Right renal cortex interstitium (tissue), 3 donors: ENCODE measurements around the gene LAPTM4A. TPM values are rescaled to one million over a fixed set of nuclear protein-coding genes. Genes with fewer than 3 reads are reported as not detected.
"Not testable (repeated sequence)": the region's sequence is repeated elsewhere in the genome, so short reads cannot be mapped to it uniquely, and the experiment has no call there.

ENCODE experiments used
- DNase-seq, 3 donors: peaks; one replicate each; pipeline ENCODE4 v3.0.0-alpha.2; 2013; ENCODE audit warnings: low read depth in 3 of 3, low spot score in 2 of 3
- polyA plus RNA-seq, 3 donors: library from polyadenylated mRNA; unstranded; fragments of 120-200 nt; gene quantifications; one replicate each; pipeline ENCODE4 v1.2.1, GENCODE V29; 2013; ENCODE audit not compliant: insufficient read length in 3 of 3

The LAPTM4A gene
- polyA plus RNA-seq, 3 donors: 504 to 548 (median 510) TPM

DNA sequence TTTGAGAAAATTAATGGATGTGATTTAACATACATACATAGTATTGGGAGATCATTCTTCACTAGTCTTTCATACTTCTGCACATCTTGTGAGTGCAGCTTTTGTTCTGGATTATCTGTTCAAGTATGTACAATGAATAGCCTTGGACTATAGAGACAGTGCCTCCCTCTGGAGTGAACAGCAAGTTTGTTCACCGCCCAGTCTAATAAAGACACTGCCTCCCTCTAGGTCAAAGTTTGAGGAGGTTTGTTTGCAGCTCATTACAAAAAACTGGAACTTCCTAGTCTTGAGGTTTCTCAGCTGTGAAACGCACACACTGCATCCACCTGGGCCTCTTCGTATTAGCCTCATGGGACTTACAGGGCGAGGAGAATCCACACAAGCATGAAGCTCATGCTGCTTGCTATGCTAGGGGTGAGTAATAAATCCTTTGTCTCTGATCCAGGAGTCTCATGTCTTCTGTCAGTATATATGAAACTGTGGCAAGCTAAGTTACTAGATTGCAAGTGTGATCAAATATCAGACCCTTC is 26.0 kb upstream of the LAPTM4A start:
- DNase-seq: no peak

DNA sequence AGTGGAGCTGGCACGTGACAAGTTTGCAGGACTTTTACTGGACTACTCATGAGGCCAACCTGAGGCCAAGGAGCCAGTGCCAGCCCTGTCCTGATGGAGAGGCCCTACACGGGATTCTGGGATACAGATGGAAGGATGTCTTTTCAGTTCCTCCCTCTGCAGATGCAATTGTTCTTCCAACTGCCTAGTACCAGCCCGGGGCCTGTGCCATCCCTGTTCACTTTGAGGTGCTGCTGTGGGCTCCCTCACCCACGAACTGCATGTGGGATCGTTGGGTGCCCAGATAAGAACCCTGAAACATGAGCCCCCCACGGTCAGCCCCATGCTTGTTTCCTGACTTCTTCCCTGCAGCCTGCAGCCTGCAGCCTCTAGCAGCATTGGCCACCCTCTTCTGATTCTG is 25.3 kb upstream of the LAPTM4A start:
- DNase-seq: no peak

DNA sequence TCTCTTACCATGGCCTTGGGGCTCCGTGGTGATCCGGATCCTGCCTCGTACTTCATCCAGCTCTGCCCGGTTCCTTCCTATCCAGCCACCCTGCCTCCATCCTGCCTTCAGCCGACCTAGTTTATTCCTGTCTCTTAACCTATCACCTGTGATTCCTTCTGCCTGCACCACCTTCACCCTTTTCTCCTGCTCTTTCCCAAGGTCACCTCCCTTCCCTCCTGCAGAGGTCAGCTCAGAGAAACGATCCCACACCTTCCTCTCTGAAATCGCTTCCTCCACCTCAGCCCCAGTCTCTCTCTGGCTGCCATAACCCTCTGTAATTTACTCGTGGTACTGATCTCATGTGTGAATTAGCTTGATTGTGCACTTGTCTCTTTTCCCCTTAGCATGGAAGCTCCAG is 23.5 kb upstream of the LAPTM4A start:
- DNase-seq: no peak

DNA sequence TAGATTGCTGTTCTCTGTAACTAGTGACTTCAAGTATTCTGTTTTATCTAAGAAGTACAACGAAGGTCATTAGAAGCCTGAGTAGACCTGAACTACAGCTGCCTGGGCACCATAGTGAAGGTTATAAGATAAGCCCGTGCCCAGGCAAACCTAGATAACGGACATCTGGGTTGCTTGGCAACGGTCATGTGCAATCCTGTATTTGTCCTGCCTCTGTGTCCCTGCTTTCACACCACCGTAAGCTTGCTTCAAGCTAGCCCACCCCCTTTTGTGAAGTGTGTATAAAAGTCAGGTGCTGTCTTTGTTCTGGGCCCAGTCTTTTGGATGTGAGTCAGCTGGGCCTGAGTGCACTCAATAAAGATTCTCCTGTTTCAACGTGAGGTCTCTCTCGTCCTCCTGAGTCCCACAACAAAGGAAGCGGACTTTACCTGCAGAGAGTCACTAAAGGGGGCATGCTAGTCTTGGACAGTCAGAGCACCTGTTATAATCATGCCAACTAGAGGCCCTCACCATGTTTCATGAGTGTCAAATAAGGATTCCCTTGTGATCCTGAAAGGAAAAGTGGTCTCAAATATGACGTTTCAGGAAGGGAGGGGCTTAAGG is 22.7 kb upstream of the LAPTM4A start:
- DNase-seq: not testable (repeated sequence)

DNA sequence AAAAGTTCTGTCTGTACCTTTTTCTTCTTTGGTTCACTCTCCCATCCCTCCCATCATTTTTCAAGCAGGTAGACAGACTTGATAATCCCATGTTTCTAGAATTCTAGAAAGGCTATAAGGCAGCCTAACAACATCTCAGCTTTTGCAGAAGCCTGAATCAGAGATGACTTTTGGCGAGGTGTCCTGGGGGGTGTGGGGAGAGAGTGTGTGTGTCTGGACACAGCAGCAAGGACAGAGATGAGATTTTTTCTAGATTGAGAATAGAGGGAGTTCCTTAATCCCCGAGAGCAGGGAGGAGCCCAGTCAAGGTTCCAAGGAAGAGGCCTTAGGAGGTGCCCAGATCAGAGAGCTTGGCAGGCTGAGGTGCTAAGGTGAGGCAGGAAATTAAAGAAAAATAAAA is 22.0 kb upstream of the LAPTM4A start:
- DNase-seq: no peak

DNA sequence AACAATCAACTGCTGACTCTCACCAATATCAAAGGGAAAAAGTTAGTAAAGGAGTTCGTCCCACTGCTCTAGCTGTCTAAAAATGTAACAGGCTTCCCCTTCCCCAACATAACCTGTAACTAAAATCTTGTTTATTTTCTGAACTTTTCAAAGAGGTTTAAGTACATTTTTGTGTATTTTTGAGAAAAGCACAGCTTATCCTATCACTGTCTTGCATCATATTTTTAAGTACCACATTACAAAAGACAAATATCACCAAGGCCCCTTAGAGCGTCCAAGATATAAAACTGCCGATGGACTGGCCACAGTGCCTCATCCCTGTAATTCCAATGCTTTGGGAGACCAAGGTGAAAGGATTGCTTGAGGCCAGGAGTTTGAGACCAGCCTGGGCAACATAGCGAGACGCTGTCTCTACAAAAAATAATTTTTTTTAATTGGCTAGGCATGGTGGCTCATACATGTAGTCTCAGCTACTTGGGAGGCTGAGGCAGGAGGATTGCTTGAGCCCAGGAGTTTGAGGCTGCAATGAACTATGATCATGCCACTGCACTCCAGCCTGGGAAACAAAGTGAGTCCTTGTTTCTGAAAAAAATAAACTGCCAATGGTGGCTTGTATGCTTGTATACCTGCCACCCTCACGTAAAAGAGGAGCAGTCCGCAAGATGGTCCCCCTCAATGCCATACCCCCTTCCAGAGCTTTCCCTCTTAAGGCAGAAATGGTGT is 21.2 kb upstream of the LAPTM4A start:
- DNase-seq: no peak

DNA sequence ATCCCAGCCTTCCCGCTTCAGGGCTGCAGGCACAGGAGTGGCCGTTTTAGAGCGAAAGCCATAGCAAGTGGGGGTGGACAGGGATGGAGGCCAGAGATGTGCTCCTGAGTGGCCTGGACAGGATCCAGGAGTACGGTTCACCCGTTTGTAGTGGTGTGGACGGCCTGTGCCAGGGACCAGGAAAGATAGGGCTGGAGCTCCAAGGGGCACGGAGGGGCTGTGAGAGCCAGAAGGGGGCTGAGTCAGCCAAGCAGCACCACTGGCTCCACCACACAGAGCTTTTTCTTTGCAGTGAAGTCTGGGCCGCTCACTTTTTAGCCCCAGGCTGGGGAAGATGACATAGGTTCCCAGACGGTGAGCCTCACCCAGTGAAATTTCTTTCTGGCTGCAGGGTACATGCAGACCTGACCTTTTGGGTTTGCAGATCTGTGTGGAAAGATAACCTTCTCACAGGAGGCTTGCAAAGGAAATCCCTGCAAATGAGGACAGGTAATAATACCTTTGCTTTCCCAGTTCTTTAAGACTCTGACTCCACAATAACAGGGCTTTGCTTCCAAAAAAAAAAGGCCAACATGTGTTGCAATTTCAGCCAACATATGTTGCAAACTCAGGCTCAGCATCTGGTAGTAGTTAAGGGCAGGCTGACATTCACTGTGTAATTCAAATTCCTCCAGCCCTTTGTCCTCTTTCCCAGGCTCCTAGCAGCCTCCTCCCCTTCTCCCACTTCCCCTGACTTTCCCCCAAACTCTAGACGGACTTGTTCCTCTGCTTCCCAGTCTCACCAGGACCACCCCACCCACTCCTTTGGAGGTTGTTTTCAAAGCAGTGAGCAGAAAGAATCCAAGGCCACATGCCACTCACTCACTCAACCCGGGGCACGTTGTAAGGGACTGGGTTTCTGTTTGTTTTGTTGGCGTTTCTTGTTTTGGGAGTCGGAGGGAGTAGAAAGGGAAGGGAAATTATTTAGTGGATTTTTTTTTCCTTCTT is 20.3 kb upstream of the LAPTM4A start:
- DNase-seq: peak in 1 of 3 donors; percentile 64

DNA sequence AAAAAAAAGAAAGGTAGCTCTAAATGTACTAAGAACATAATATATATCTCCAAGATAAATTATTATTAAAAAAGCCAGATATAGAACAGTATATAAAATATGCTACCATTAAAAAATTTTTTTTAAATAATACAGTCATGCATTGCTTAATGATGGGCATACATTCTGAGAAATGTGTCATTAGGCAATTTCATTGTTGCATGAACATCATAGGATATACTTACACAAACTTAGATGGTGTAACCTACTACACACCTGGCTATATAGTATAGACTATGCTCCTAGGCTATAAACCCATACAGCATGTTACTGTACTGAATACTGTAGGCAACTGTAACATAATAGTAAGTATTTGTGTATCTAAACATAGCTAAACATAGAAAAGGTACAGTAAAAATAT is 18.3 kb upstream of the LAPTM4A start:
- DNase-seq: no peak

DNA sequence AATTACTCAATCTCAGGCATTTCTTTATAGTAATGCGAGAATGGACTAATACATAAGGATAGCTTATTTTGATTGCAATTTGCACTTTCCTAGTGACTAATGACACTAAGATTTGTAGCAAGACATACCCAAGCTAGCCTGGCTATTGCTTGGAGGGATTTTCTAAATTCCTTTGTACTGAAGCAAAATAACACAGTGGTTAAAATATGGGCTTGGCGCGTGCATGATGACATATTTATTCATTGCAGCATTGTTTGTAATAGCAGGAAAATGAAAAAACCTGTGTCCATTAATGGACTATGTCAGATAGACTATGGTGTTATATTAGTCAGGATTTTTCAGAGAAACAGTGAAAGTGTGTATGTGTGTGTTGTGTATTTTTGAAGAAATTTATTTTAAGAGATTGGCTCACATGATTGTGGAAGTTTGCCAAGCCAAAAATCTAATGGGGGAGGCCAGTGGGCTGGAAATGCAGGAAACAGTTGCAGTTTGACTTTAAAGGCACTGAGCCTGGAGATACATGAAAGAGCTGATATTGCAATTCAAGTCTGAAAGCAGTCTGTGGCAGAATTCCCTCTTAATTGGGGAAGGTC is 16.7 kb upstream of the LAPTM4A start:
- no peak for DNase-seq

DNA sequence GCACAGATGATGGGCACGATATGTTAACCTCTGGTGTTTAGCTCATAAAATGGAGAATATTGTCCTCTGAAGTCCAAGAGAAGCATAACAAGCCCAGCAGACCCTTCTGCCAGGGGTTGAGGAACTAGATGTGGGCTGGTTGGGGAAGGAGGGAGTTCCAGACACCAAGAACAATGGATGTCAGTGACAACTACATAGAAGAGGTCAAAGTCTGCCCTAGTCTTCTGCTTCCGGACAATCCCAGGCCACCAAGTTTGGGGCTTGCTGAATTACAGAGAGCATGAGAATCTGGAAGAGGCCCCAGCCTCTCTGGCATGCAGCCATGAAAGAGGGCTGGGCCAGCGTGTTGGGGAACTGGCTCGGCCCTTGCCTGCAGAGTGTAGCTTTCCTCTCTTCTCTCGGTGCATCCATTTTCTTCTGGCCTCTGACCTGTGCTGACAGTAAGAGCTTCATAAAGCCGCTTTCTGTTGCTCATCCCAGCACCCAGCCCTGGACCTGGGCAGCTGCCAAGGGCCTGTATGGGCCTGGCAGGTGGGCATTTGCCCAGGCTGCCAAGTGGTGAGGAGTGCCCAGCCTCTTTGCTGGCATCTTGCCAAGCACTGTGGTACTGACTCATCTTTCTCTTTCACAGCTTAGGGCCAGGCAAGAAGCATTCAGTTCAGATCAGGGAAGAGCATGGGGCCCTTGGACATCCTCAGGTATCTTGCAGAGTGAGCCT is 14.6 kb upstream of the LAPTM4A start:
- no peak for DNase-seq

DNA sequence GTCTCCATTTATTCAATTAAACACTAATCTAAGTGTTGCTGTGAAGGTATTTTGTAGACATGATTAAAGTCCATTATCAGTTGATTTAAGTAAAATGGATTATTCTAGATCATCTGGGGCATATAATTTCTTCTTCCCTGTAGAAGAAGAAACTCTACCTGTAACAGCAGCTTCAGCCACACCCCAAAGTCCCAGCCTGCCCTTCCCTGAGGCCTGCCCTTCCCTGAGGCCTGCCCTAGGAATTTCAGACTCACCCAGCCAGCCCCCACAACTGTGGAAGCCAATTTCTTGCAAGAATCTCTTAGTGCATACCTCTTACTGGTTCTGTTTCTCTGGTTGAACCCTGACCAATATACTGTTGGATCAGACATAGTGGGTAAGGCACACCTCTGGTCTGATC is 13.4 kb upstream of the LAPTM4A start:
- DNase-seq: no peak

DNA sequence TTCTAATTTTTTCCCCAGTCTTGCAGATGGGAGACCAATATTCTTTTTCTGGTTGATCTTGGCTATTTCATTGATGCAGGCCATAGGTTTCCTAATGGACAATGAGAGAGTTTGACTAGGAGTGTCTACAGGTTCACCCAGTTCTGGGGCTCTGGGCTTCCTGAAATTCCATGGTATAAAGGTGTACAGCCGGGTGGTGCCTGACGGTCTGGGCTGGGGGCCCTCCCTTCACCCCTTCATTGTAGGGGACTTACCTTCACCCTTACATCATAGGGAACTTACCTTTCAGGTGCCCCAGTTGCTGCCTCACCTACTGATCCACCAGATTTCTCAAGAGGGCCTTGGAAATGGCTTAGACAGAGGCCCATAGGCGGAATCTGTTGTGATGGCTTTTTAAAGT is 13.0 kb upstream of the LAPTM4A start:
- no peak for DNase-seq

DNA sequence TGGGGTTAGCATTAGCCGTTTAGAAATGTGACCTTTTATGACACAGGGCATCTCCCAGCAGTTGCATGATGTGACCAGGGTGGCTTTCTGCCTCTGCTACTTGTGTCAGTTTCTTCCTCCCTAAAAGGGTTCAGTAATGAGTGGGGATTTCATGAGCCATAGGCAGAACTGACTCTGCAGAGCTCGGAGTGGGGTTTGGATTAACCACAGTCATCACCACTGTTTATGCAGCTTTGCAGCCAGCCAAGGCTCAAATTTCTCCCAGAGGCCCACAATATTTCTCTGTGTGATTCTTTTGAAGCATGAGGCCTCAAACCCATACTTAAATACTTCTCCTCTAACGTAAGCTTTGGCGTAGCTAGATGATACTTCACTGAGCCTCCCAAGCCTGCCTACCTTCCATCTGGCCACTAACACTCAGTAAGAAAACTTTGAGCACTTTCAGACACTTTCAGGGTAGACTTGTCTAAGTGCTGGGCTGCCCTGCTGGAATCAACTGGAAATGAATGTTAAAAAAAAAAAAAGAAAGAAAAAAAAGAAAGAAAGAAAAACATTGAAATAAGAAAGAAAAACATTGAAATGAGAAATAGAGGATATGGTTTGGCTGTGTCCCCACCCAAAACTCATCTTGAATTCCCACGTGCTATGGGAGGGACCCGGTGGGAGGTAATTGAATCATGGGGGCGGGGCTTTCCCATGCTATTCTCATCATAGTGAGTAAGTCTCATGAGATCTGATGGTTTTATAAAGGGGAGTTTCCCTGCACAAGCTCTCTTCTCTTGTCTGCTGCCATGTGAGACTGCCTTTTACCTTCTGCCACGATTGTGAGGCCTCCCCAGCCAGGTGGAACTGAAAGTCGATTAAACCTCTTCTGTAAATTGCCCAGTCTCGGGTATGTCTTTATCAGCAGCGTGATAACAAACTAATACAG is 11.5 kb upstream of the LAPTM4A start:
- no peak for DNase-seq

DNA sequence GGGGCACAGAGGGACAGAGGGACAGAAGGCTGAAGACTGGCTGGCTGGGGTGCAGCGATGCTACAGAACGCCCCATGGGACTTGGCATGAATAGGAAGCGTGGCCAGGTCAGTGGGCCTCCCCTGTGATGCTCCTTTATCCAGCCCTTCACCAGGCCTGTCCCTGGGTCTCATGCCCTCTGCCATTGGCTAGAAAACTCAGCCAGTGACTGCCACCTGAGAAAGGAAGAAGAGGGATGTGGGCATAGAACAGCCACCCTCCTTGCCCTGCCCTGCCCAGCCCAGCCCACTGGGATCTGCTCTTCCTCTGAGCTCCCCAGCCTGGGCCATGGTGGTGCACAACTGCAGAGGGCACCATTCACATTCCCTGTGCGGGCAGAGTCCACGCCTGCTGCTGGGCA is 10.5 kb upstream of the LAPTM4A start:
- no peak for DNase-seq

DNA sequence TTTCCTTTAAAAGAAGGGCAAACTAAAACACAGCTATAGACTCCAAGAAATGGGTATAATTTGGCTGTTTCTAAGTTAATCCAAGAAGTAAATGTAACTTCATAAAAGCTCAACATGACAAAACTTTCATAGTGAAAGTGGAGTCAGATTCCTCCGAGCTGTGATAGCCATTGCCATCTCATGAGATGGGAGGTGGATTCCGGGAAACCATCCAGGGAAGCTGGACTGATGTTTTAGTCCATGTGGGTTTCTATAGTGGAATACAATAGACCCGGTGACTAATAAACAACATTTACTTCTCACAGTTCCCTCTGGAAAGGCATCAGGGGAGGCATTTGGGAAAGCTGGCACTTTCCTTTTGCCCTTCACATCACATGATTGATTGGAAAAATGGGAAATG is 10.0 kb upstream of the LAPTM4A start:
- DNase-seq: no peak

DNA sequence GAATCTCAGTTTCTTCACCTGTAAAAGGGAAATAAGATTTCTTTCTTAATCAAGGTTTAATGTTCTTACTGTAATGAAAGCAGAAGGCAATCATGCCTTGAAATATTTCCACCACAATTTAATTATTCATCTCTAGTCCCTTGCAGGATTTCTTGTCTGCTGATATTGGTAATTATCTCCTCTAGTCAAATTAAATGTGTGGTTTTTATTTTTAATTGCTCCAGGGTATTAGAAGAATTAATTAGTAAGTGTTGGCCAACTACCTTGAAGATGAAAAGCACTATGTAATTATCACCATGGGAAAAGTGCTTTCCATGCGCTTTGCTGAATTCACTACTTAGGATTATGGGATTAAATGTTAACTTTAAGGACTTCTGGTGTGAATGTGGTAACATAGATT is 8.7 kb upstream of the LAPTM4A start:
- no peak for DNase-seq

DNA sequence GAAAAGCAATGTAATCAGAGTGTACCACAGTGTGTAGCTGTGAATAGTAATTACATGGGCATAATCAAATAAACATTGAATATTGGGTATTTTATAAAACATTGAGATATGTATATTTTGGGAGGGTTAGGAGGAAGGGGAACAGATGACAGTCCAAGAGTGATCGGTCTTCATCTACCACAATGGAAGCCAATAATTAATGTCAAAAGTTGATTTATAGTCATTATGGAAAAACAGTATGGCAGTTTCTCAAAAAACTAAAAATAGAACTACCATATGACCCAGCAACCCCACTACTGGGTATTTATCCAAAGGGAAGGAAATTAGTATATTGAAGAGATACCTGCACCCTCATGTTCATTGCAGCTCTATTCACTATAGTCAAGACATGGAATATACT is 5.8 kb upstream of the LAPTM4A start:
- DNase-seq: no peak

DNA sequence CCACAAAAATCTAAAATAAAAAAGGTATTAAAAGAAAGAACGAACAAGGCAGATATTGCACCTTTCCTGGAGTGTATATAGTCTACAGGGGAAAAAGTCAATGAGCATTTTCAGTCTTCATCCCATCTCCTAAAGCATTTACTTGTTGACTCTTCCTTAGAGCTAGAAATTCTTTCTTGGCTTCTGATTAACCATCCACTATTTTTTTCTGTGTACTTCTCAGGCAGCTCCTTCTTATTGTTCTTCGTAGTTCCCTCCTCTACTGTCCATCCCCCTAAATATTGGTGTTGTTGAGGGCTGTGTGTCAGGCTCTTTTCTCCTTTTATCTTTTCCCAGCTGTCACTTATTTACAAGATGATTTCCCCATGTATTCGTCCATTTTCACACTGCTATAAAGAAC is 3.5 kb upstream of the LAPTM4A start:
- DNase-seq: no peak

DNA sequence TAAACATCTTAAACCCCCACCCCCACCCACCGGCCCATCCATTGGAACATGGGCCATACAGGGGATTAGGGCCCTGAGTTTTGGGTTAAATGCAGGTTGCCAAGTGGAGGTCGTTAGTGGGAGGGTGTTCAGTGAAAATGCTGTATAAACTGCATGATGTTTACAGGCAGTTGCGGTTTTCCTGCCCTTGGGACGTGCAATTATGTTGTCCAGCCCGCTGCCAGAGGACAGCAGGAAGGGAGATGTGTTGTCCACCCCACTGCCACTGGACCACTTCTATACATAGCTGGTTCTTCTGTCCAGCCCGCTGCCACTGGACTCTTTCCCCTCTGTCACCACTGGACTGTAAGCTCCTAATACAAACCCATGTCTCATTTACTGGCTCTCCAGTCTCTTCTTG is 2.7 kb upstream of the LAPTM4A start:
- no peak for DNase-seq
